SK-N-SH (cell line): Measurements from ENCODE around the gene HK1. TPM values are rescaled to one million over a fixed set of nuclear protein-coding genes. Genes with fewer than 3 reads are reported as not detected.

Experiments used
- CTCF ChIA-PET: fragments of 300-600, 350-600 bp; formaldehyde crosslinking; extraction: SDS; loops from one replicate; lab custom pipeline; 2021; lab: Yijun Ruan, JAX
- POLR2A ChIA-PET: fragments of 350-600 bp; sonication (Branson Sonifier 250); formaldehyde crosslinking; extraction: SDS; loops from one replicate; lab custom pipeline; 2020; ENCODE audit warnings: antibody characterized with exemption, inconsistent platforms; lab: Yijun Ruan, JAX
- DNase-seq: peaks from one replicate; pipeline ENCODE4 v3.0.0; 2012
- H2AFZ ChIP-seq: fragments of 200-600 bp; sonication (generic); 2 replicates; pipeline ENCODE4 v1.8.1; 2016; ENCODE audit warnings: antibody characterized with exemption, mild to moderate bottlenecking, low read depth
- H3F3A ChIP-seq: fragments of 200-600 bp; sonication (generic); replicated peaks from 2 replicates; pipeline ENCODE3; 2016; ENCODE audit warnings: antibody characterized with exemption, mild to moderate bottlenecking; ENCODE audit not compliant: insufficient read depth
- H3K27ac ChIP-seq, 2 experiments: fragments of 200-500 bp in 1 of 2; fragments of 200-600 bp in 1 of 2; sonication (Bioruptor generic) in 1 of 2; sonication (generic), shearing (Covaris generic) in 1 of 2; 2 replicates each; pipeline versions ENCODE4 v1.5.1 to v1.6.1; 2014 to 2016; ENCODE audit warnings: low read depth in 2 of 2, inconsistent platforms in 1 of 2, low read length in 1 of 2, mild to moderate bottlenecking in 1 of 2, mixed read lengths in 1 of 2
- H3K27me3 ChIP-seq: fragments of 200-600 bp; sonication (generic), shearing (Covaris generic); 2 replicates; pipeline ENCODE4 v1.6.1; 2016; ENCODE audit warnings: mixed run types; ENCODE audit not compliant: insufficient read depth
- H3K36me3 ChIP-seq, 2 experiments: fragments of 200-500 bp in 1 of 2; fragments of 200-600 bp in 1 of 2; sonication (Bioruptor generic) in 1 of 2; sonication (generic) in 1 of 2; replicated peaks in 1 of 2; 2 replicates each; pipeline versions ENCODE3 to v1.5.1; 2014 to 2016; ENCODE audit warnings: low read length in 1 of 2, mild to moderate bottlenecking in 1 of 2; ENCODE audit not compliant: insufficient read depth in 2 of 2, control insufficient read depth in 1 of 2
- H3K4me1 ChIP-seq, 2 experiments: fragments of 200-500 bp in 1 of 2; fragments of 200-600 bp in 1 of 2; sonication (Bioruptor generic) in 1 of 2; sonication (generic), shearing (Covaris generic) in 1 of 2; 2 replicates each; pipeline versions ENCODE4 v1.5.1 to v1.6.1; 2014 to 2016; ENCODE audit warnings: low read depth in 1 of 2, low read length in 1 of 2, mixed run types in 1 of 2; ENCODE audit not compliant: insufficient read depth in 2 of 2, control insufficient read depth in 1 of 2
- H3K4me2 ChIP-seq: fragments of 200-600 bp; sonication (generic), shearing (Covaris generic); 2 replicates; pipeline ENCODE4 v1.6.1; 2017; ENCODE audit warnings: mixed run types
- H3K4me3 ChIP-seq, 2 experiments: fragments of 200-500 bp in 1 of 2; fragments of 200-600 bp in 1 of 2; sonication (Bioruptor generic) in 1 of 2; sonication (generic), shearing (Covaris generic) in 1 of 2; 2 replicates each; pipeline versions ENCODE4 v1.5.1 to v1.8.1; 2014 to 2016; ENCODE audit warnings: low read depth in 2 of 2, inconsistent platforms in 1 of 2, low read length in 1 of 2, mild to moderate bottlenecking in 1 of 2, mixed read lengths in 1 of 2, moderate library complexity in 1 of 2
- H3K79me2 ChIP-seq: fragments of 200-600 bp; sonication (generic); 2 replicates; pipeline ENCODE4 v1.8.1; 2017; ENCODE audit warnings: mild to moderate bottlenecking; ENCODE audit not compliant: insufficient read depth
- H3K9ac ChIP-seq: fragments of 200-600 bp; sonication (generic); 2 replicates; pipeline ENCODE4 v1.6.1; 2017; ENCODE audit warnings: mixed run types
- H3K9me2 ChIP-seq: fragments of 200-600 bp; sonication (generic); 2 replicates; pipeline ENCODE4 v1.6.1; 2017; ENCODE audit warnings: mixed run types
- H3K9me3 ChIP-seq: fragments of 200-600 bp; sonication (generic); 2 replicates; pipeline ENCODE4 v1.6.1; 2017; ENCODE audit warnings: mixed run types, mild to moderate bottlenecking, moderate library complexity
- H4K20me1 ChIP-seq: fragments of 200-600 bp; sonication (generic); 2 replicates; pipeline ENCODE4 v1.6.1; 2017; ENCODE audit warnings: mild to moderate bottlenecking, mixed run types; ENCODE audit not compliant: insufficient read depth
- CHD2 ChIP-seq: fragments of 150-350 bp; IDR thresholded peaks from 2 replicates; pipeline ENCODE4 v1.6.1; 2018; ENCODE audit warnings: low read length; ENCODE audit not compliant: partially characterized antibody
- ELF1 ChIP-seq: IDR thresholded peaks from 2 replicates; pipeline ENCODE4 v1.4.0; 2012
- EP300 ChIP-seq, 2 experiments: IDR thresholded peaks; 2 replicates each; pipeline versions ENCODE4 v1.4.0 to v1.6.1; 2012; ENCODE audit warnings: borderline replicate concordance in 1 of 2, low read depth in 1 of 2, low read length in 1 of 2
- FOSL2 ChIP-seq: IDR thresholded peaks from 2 replicates; pipeline ENCODE4 v1.4.0; 2012; ENCODE audit warnings: low read depth, mild to moderate bottlenecking, moderate library complexity, borderline replicate concordance
- FOXJ3 ChIP-seq: sonication (generic); formaldehyde crosslinking; IDR thresholded peaks from 2 replicates; pipeline ENCODE4 v1.5.1; 2020; ENCODE audit warnings: mild to moderate bottlenecking, missing genetic modification reagents
- FOXM1 ChIP-seq: IDR thresholded peaks from 2 replicates; pipeline ENCODE4 v1.4.0; 2012; ENCODE audit warnings: low read depth, mild to moderate bottlenecking
- GABPA ChIP-seq: IDR thresholded peaks from 2 replicates; pipeline ENCODE4 v1.4.0; 2012; ENCODE audit warnings: low read depth, mild to moderate bottlenecking
- GATA2 ChIP-seq: sonication (generic); formaldehyde crosslinking; IDR thresholded peaks from 2 replicates; pipeline ENCODE4 v1.5.0; 2020; ENCODE audit warnings: mild to moderate bottlenecking, missing genetic modification reagents
- MEF2A ChIP-seq: IDR thresholded peaks from 2 replicates; pipeline ENCODE4 v1.4.0; 2012; ENCODE audit warnings: low read depth, borderline replicate concordance
- MXI1 ChIP-seq: IDR thresholded peaks from 2 replicates; pipeline ENCODE4 v1.6.1; 2012; ENCODE audit warnings: mild to moderate bottlenecking, low read depth, low read length, improper control_type of control experiment
- NRF1 ChIP-seq: IDR thresholded peaks from 2 replicates; pipeline ENCODE4 v1.6.1; 2012; ENCODE audit warnings: low read depth, mild to moderate bottlenecking, low read length
- POLR2AphosphoS5 ChIP-seq: IDR thresholded peaks from 2 replicates; pipeline ENCODE4 v1.6.1; 2012; ENCODE audit warnings: low read depth, low read length
- RAD21 ChIP-seq: IDR thresholded peaks from 2 replicates; pipeline ENCODE4 v1.6.1; 2012; ENCODE audit warnings: mild to moderate bottlenecking, low read length
- RCOR1 ChIP-seq: fragments of 150-350 bp; IDR thresholded peaks from 2 replicates; pipeline ENCODE4 v1.6.1; 2017; ENCODE audit warnings: antibody characterized with exemption, low read length
- SIN3A ChIP-seq: IDR thresholded peaks from 2 replicates; pipeline ENCODE4 v1.6.1; 2012; ENCODE audit warnings: low read depth, mild to moderate bottlenecking, low read length, moderate library complexity, borderline replicate concordance
- SMC3 ChIP-seq: IDR thresholded peaks from 2 replicates; pipeline ENCODE4 v1.6.1; 2012; ENCODE audit warnings: low read depth, low read length, improper control_type of control experiment
- TAF1 ChIP-seq: IDR thresholded peaks from 2 replicates; pipeline ENCODE4 v1.6.1; 2012; ENCODE audit warnings: low read depth, mild to moderate bottlenecking, low read length, moderate library complexity, borderline replicate concordance
- TCF12 ChIP-seq: IDR thresholded peaks from 2 replicates; pipeline ENCODE4 v1.4.0; 2012
- USF2 ChIP-seq: fragments of 150-350 bp; IDR thresholded peaks from 2 replicates; pipeline ENCODE4 v1.6.1; 2017; ENCODE audit warnings: antibody characterized with exemption, low read length, low read depth, borderline replicate concordance
- YY1 ChIP-seq: IDR thresholded peaks from 2 replicates; pipeline ENCODE4 v1.4.0; 2012; ENCODE audit warnings: low read depth, mild to moderate bottlenecking
- WGBS: methylation state at CpG from one replicate; pipeline ENCODE4 v1.1.6; 2017; ENCODE audit warnings: low lambda C conversion rate; 5-methylcytosine and 5-hydroxymethylcytosine counted together
- polyA plus RNA-seq, 3 experiments: library from polyadenylated mRNA; depleted of rRNA; stranded (reverse); fragments of >200 nt; gene quantifications; 2 replicates each; pipeline ENCODE4 v1.2.3, GENCODE V29; 2012
- TF ChIP-seq, protein P1 (sequence below): IDR thresholded peaks from 2 replicates; pipeline ENCODE4 v1.4.0; 2012; ENCODE audit warnings: low read depth, borderline replicate concordance

Gene HK1
- polyA plus RNA-seq, 1 of the 3 experiments (the other 2 are of a cell fraction) = 38.7 TPM

- Histone ChIP-seq H3K4me2 (no peak overlapping the region), H3K9ac (no peak overlapping the region), H3K27me3 (no peaks in the 10 kb centered on the region), H3K9me2 (no peaks in the 10 kb centered on the region), H3K4me1 (no peaks in the 10 kb centered on the region), H2AFZ (no peak overlapping the region), H3K27ac (no peak overlapping the region), H4K20me1 (no peaks in the 10 kb centered on the region), H3F3A (no peaks in the 10 kb centered on the region), H3K9me3 (no peaks in the 10 kb centered on the region), H3K79me2 (no peaks in the 10 kb centered on the region), H3K36me3 (no peaks in the 10 kb centered on the region), H3K4me3 (no peak overlapping the region)
- WGBS = 84% methylated on average over 7 of the region's 7 CpGs
- ChIA-PET CTCF (interaction anchor here (1.0 to 6.9 kb wide), 6 partner anchors 95 to 279 kb away, joined by 3 to 105 read pairs (median 6); no protein-coding TSS in a partner anchor), POLR2A (no interaction called here)
- no peak for DNase-seq
- TF ChIP-seq NRF1 (no peak), GATA2 (no peak), FOXM1 (no peak), FOXJ3 (no peak), TCF12 (no peak), FOSL2 (no peak), GABPA (no peak), ELF1 (no peak), SIN3A (no peak), EP300 (IDR thresholded peaks at IDR 0.05; ENCODE audit: borderline replicate concordance in 1 of 2, low read depth in 1 of 2, low read length in 1 of 2) (no peak), USF2 (no peak), SMC3 (no peak)
- TF ChIP-seq, protein P1, sequence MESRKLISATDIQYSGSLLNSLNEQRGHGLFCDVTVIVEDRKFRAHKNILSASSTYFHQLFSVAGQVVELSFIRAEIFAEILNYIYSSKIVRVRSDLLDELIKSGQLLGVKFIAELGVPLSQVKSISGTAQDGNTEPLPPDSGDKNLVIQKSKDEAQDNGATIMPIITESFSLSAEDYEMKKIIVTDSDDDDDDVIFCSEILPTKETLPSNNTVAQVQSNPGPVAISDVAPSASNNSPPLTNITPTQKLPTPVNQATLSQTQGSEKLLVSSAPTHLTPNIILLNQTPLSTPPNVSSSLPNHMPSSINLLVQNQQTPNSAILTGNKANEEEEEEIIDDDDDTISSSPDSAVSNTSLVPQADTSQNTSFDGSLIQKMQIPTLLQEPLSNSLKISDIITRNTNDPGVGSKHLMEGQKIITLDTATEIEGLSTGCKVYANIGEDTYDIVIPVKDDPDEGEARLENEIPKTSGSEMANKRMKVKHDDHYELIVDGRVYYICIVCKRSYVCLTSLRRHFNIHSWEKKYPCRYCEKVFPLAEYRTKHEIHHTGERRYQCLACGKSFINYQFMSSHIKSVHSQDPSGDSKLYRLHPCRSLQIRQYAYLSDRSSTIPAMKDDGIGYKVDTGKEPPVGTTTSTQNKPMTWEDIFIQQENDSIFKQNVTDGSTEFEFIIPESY = no peak
Observed at GRCh38 chr10:69241575-69241974, 36.7 kb upstream of the HK1 start.

DNA sequence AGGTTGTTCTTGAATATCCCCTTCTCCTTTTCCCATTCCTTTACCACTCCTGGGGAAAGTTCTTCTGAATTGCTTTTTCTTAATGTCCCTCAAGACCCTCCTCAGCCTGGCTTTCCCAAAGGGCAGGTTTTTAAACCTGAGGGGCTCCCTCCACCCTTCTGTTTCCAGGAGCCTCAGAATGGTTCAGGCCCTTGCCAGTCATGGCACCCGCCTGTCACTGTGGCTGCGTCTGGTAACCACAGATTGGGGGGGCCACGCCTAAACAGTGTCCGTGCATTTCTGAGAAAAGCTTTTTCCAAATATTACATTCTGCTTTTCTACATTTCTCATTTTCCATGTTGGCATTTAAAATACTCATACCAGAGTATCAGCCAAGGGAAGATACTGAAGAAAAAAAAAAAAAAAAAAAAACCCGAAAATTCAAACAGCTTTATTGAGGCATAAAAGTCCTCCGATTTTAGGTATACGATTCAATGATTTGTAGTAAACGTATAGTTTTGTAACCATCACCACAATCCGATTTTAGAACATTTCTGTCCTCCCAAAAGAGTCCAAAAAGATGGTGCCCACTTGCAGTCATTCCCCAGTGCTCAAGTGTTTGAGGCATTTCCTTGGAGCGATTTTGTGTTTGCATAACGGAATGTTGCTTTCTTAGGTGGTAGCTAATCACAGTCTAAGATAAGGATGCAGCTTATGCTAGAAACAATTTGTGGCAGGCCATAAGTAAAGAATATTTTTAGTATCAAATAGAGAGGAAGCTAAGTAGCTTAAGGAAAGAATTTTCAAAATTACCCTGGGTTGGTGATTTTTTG is 36.0 kb upstream of the HK1 start:
- no peak overlapping the region for H3K4me2 ChIP-seq
- 83% methylated on average over 11 of the region's 11 CpGs for WGBS
- no peak for TF ChIP-seq POLR2AphosphoS5
- no peak for TF ChIP-seq MXI1
- no peak for TF ChIP-seq MEF2A
- TF ChIP-seq RCOR1 = no peak
- TF ChIP-seq YY1 = no peak
- TF ChIP-seq SMC3 = no peak
- TF ChIP-seq, protein P1 = no peak
- no peak for TF ChIP-seq GATA2
- no peak for TF ChIP-seq RAD21
- TF ChIP-seq USF2 = no peak
- TF ChIP-seq TAF1 = no peak
- TF ChIP-seq TCF12 = no peak
- TF ChIP-seq CHD2 = no peak

More for the DNA sequence above, 36.0 kb upstream of the HK1 start:
- H3F3A ChIP-seq = no peaks in the 10 kb centered on the region
- DNase-seq = no peak
- no peak overlapping the region for H2AFZ ChIP-seq
- H3K4me3 ChIP-seq = no peak overlapping the region
- no peak overlapping the region for H3K27ac ChIP-seq
- H3K9me3 ChIP-seq = no peaks in the 10 kb centered on the region
- ChIA-PET POLR2A (no interaction called here), CTCF (interaction anchor here (0.9 to 2.0 kb wide), 8 partner anchors 8 to 279 kb away, joined by 3 to 12 read pairs (median 3); no protein-coding TSS in a partner anchor)
- H3K27me3 ChIP-seq = no peaks in the 10 kb centered on the region
- no peaks in the 10 kb centered on the region for H3K79me2 ChIP-seq
- no peak overlapping the region for H3K9ac ChIP-seq
- no peaks in the 10 kb centered on the region for H3K4me1 ChIP-seq
- H3K9me2 ChIP-seq = no peaks in the 10 kb centered on the region
- H4K20me1 ChIP-seq = no peaks in the 10 kb centered on the region
- H3K36me3 ChIP-seq = no peaks in the 10 kb centered on the region
